ENCODE data around the gene BCL7A. TPM values are rescaled to one million over a fixed set of nuclear protein-coding genes. Genes with fewer than 3 reads are reported as not detected.

BCL7A gene
- total RNA-seq, 1 experiment from 2014 or later: 10.3 TPM

Other genes starting within 250 kb of the BCL7A start
- gene RHOF, start 228.2 kb upstream of the BCL7A start, total RNA-seq (2014; rRNA removed; shearing (Covaris generic)): 31.4 and 39.9 TPM in 2 replicates
- gene SETD1B, start 217.9 kb upstream of the BCL7A start, total RNA-seq (2014; rRNA removed; shearing (Covaris generic)): 2.8 and 5.0 TPM in 2 replicates
- 0.47 TPM in 1 of 2 replicates, not detected in the other for gene HPD, start 163.0 kb upstream of the BCL7A start, total RNA-seq (2014; rRNA removed; shearing (Covaris generic))
- gene PSMD9, start 133.1 kb upstream of the BCL7A start, total RNA-seq (2014; rRNA removed; shearing (Covaris generic)): 162 and 183 TPM in 2 replicates
- 10.5 and 11.2 TPM in 2 replicates for gene CFAP251, start 103.3 kb upstream of the BCL7A start, total RNA-seq (2014; rRNA removed; shearing (Covaris generic))
- 7.8 and 10.9 TPM in 2 replicates for gene MLXIP, start 56.9 kb downstream of the BCL7A start, total RNA-seq (2014; rRNA removed; shearing (Covaris generic))
- not detected in 2 replicates for gene IL31, start 152.3 kb downstream of the BCL7A start, total RNA-seq (2014; rRNA removed; shearing (Covaris generic))
- gene LRRC43, start 161.2 kb downstream of the BCL7A start, total RNA-seq (2014; rRNA removed; shearing (Covaris generic)): not detected in 2 replicates
- gene B3GNT4, start 181.8 kb downstream of the BCL7A start, total RNA-seq (2014; rRNA removed; shearing (Covaris generic)): 0.13 and 0.51 TPM in 2 replicates
- 58.9 and 65.9 TPM in 2 replicates for gene DIABLO, start 204.2 kb downstream of the BCL7A start, total RNA-seq (2014; rRNA removed; shearing (Covaris generic))
- 22.4 and 23.1 TPM in 2 replicates for gene VPS33A, start 244.6 kb downstream of the BCL7A start, total RNA-seq (2014; rRNA removed; shearing (Covaris generic))